OCI-LY3 (cell line): ENCODE data around the gene CYP11A1.

Experiments used
- CTCF ChIP-seq: fragments of 200-600, 300-600 bp; sonication (generic); IDR thresholded peaks from 2 replicates; pipeline ENCODE4 v1.5.1; 2014; ENCODE audit warnings: antibody characterized with exemption, low read length, low read depth
- EZH2phosphoT487 ChIP-seq: fragments of 200-600 bp; shearing (Covaris generic); IDR thresholded peaks from 2 replicates; pipeline ENCODE4 v1.6.1; 2018; ENCODE audit warnings: antibody characterized with exemption, mixed run types, low read depth

GRCh38 chr15:74414603-74415338, 47.3 kb upstream of the CYP11A1 start:
- TF ChIP-seq CTCF, result no peak
- no peak for TF ChIP-seq EZH2phosphoT487
